H1 (cell line): ENCODE measurements around the gene CXCR4. TPM values are rescaled to one million over a fixed set of nuclear protein-coding genes. Genes with fewer than 3 reads are reported as not detected.

Source experiments
- CTCF ChIA-PET: fragments of 300-600 bp; sonication (Branson Sonifier 250); formaldehyde crosslinking; loops from one replicate; lab custom pipeline; 2021; ENCODE audit not compliant: partially characterized antibody; lab: Charles Lee
- POLR2A ChIA-PET: fragments of 300-600 bp; sonication (Branson Sonifier 250); formaldehyde crosslinking; loops from one replicate; lab custom pipeline; 2021; ENCODE audit warnings: inconsistent platforms; ENCODE audit not compliant: partially characterized antibody; lab: Charles Lee
- DNase-seq, 2 experiments: peaks; one replicate each; pipeline versions ENCODE4 v3.0.0 to v3.0.0-alpha.2; 2010 to 2022; ENCODE audit warnings: low spot score in 2 of 2, low read depth in 1 of 2, mixed read lengths in 1 of 2
- FAIRE-seq: peaks from 2 replicates; lab custom pipeline; 2011; peaks lifted over from hg19 to GRCh38; lab: Jason Lieb, UNC
- H2AFZ ChIP-seq: 2 replicates; pipeline ENCODE4 v1.8.1; 2012; ENCODE audit warnings: low read length, inconsistent platforms
- H2AK5ac ChIP-seq: 2 replicates; pipeline ENCODE4 v1.6.1; 2013; ENCODE audit warnings: low read depth, low read length
- H2BK120ac ChIP-seq: replicated peaks from 2 replicates; pipeline ENCODE3; 2013; ENCODE audit warnings: low read depth, low read length, inconsistent platforms
- H2BK12ac ChIP-seq: 2 replicates; pipeline ENCODE4 v1.6.1; 2013; ENCODE audit warnings: low read depth, low read length
- H2BK15ac ChIP-seq: 2 replicates; pipeline ENCODE4 v1.6.1; 2013; ENCODE audit warnings: low read length
- H2BK20ac ChIP-seq: 2 replicates; pipeline ENCODE4 v1.6.1; 2013; ENCODE audit warnings: low read length
- H2BK5ac ChIP-seq: 2 replicates; pipeline ENCODE4 v1.6.1; 2013; ENCODE audit warnings: low read depth, low read length
- H3K14ac ChIP-seq: 2 replicates; pipeline ENCODE4 v1.6.1; 2013; ENCODE audit warnings: inconsistent platforms; ENCODE audit not compliant: insufficient read length
- H3K18ac ChIP-seq: 2 replicates; pipeline ENCODE4 v1.6.1; 2013; ENCODE audit warnings: low read length; ENCODE audit errors: extremely low read depth
- H3K23ac ChIP-seq: 2 replicates; pipeline ENCODE4 v1.6.1; 2013; ENCODE audit warnings: inconsistent platforms; ENCODE audit not compliant: insufficient read length
- H3K23me2 ChIP-seq: 2 replicates; pipeline ENCODE4 v1.6.1; 2013; ENCODE audit warnings: low read depth, low read length
- H3K27ac ChIP-seq: 2 replicates; pipeline ENCODE4 v1.6.1; 2011; ENCODE audit warnings: low read depth, low read length, inconsistent platforms
- H3K27me3 ChIP-seq, 4 experiments: replicated peaks in 1 of 4; 1 replicate in 1 of 4; 2 replicates in 3 of 4; pipeline versions ENCODE4 v1.6.1 to v1.8.1; 2011 to 2013; ENCODE audit warnings: low read length in 3 of 4, mild to moderate bottlenecking in 3 of 4, inconsistent platforms in 2 of 4, mixed read lengths in 2 of 4, moderate library complexity in 1 of 4; ENCODE audit not compliant: control insufficient read depth in 3 of 4, insufficient read depth in 3 of 4; ENCODE audit errors: extremely low read depth in 1 of 4
- H3K36me3 ChIP-seq, 4 experiments: 2 replicates each; pipeline versions ENCODE4 v1.6.1 to v1.8.1; 2011 to 2013; ENCODE audit warnings: mild to moderate bottlenecking in 4 of 4, low read length in 3 of 4, moderate library complexity in 2 of 4, control low read depth in 1 of 4, inconsistent platforms in 1 of 4; ENCODE audit not compliant: insufficient read depth in 4 of 4, control insufficient read depth in 2 of 4
- H3K4ac ChIP-seq: replicated peaks from 2 replicates; pipeline ENCODE3; 2013; ENCODE audit warnings: low read length, low read depth, mixed read lengths, inconsistent platforms; ENCODE audit not compliant: insufficient read length
- H3K4me1 ChIP-seq, 4 experiments: replicated peaks in 1 of 4; 1 replicate in 1 of 4; 2 replicates in 3 of 4; pipeline versions ENCODE4 v1.6.1 to v1.8.1; 2011 to 2013; ENCODE audit warnings: low read length in 3 of 4, inconsistent platforms in 2 of 4, mixed read lengths in 1 of 4; ENCODE audit not compliant: insufficient read depth in 4 of 4, control insufficient read depth in 3 of 4
- H3K4me2 ChIP-seq, 2 experiments: 2 replicates each; pipeline versions ENCODE4 v1.6.1 to v1.8.1; 2011 to 2013; ENCODE audit warnings: low read depth in 2 of 2, low read length in 2 of 2, control low read depth in 1 of 2, inconsistent platforms in 1 of 2, mild to moderate bottlenecking in 1 of 2; ENCODE audit not compliant: insufficient read depth in 1 of 2
- H3K4me3 ChIP-seq, 4 experiments: fragments of 200-600, 300-600 bp in 1 of 4; sonication (generic), shearing (Covaris generic), sonication (Bioruptor Twin) in 1 of 4; 2 replicates each; pipeline versions ENCODE4 v1.5.1 to v1.8.1; 2011 to 2016; ENCODE audit warnings: low read length in 4 of 4, low read depth in 3 of 4, control low read depth in 2 of 4, inconsistent platforms in 2 of 4, mild to moderate bottlenecking in 2 of 4, mixed read lengths in 1 of 4, moderate library complexity in 1 of 4; ENCODE audit not compliant: insufficient read depth in 2 of 4; ENCODE audit errors: extremely low read depth in 1 of 4
- H3K56ac ChIP-seq: replicated peaks from 2 replicates; pipeline ENCODE3; 2013; ENCODE audit warnings: low read depth, mild to moderate bottlenecking, mixed read lengths, low read length, inconsistent platforms; ENCODE audit not compliant: insufficient read length
- H3K79me1 ChIP-seq: 2 replicates; pipeline ENCODE4 v1.6.1; 2013; ENCODE audit warnings: low read depth, low read length, control low read depth
- H3K79me2 ChIP-seq, 2 experiments: 2 replicates each; pipeline versions ENCODE4 v1.6.1 to v1.8.1; 2012 to 2013; ENCODE audit warnings: low read length in 2 of 2, mild to moderate bottlenecking in 2 of 2, inconsistent platforms in 1 of 2; ENCODE audit not compliant: insufficient read depth in 2 of 2, control insufficient read depth in 1 of 2
- H3K9ac ChIP-seq, 4 experiments: replicated peaks in 1 of 4; 1 replicate in 1 of 4; 2 replicates in 3 of 4; pipeline versions ENCODE4 v1.6.1 to v1.8.1; 2011 to 2013; ENCODE audit warnings: low read depth in 3 of 4, low read length in 3 of 4, control low read depth in 2 of 4, mild to moderate bottlenecking in 2 of 4, moderate library complexity in 2 of 4, inconsistent platforms in 1 of 4; ENCODE audit errors: extremely low read depth in 1 of 4
- H3K9me3 ChIP-seq, 2 experiments: 2 replicates each; pipeline versions ENCODE4 v1.6.1 to v1.8.1; 2012 to 2013; ENCODE audit warnings: mild to moderate bottlenecking in 2 of 2, moderate library complexity in 2 of 2, control low read depth in 1 of 2, inconsistent platforms in 1 of 2, low read depth in 1 of 2, low read length in 1 of 2, mixed read lengths in 1 of 2; ENCODE audit not compliant: insufficient read depth in 2 of 2
- H4K20me1 ChIP-seq, 2 experiments: replicated peaks in 1 of 2; 2 replicates each; pipeline versions ENCODE3 to v1.8.1; 2011 to 2013; ENCODE audit warnings: inconsistent platforms in 2 of 2, low read length in 2 of 2, mild to moderate bottlenecking in 1 of 2; ENCODE audit not compliant: insufficient read depth in 2 of 2, control insufficient read depth in 1 of 2
- H4K5ac ChIP-seq: 2 replicates; pipeline ENCODE4 v1.6.1; 2013; ENCODE audit warnings: low read length, low read depth, mixed read lengths, inconsistent platforms; ENCODE audit not compliant: insufficient read length
- H4K8ac ChIP-seq: 2 replicates; pipeline ENCODE4 v1.8.0; 2013; ENCODE audit warnings: mild to moderate bottlenecking, moderate library complexity, low read length, inconsistent platforms; ENCODE audit not compliant: insufficient read depth; ENCODE audit errors: extremely low read depth
- H4K91ac ChIP-seq: replicated peaks from 2 replicates; pipeline ENCODE3; 2013; ENCODE audit warnings: low read length, mixed read lengths, inconsistent platforms; ENCODE audit not compliant: insufficient read length
- CBX8 ChIP-seq: fragments of 300-800, 300-1000 bp; sonication (generic); IDR thresholded peaks from 2 replicates; pipeline ENCODE4 v1.7.1; 2016; ENCODE audit warnings: low read depth, low read length, borderline replicate concordance
- CREB1 ChIP-seq: IDR thresholded peaks from 2 replicates; pipeline ENCODE4 v1.6.1; 2012; ENCODE audit warnings: inconsistent platforms
- EZH2 ChIP-seq: fragments of 200-600 bp; sonication (generic); IDR thresholded peaks from 2 replicates; pipeline ENCODE4 v1.7.1; 2012; ENCODE audit warnings: low read depth, mild to moderate bottlenecking, moderate library complexity, low read length, inconsistent platforms; ENCODE audit not compliant: severe bottlenecking
- NRF1 ChIP-seq: IDR thresholded peaks from 2 replicates; pipeline ENCODE4 v1.6.1; 2011; ENCODE audit warnings: mild to moderate bottlenecking, low read depth, low read length, improper control_type of control experiment
- WGBS, 2 experiments: shearing (Covaris generic) in 1 of 2; methylation state at CpG; one replicate each; pipeline versions ENCODE4 v1.1.6 to v1.1.7; 2013 to 2015; ENCODE audit warnings: low lambda C conversion rate in 2 of 2, mixed read lengths in 2 of 2, inconsistent platforms in 1 of 2, low coverage in 1 of 2, missing lambda C conversion rate in 1 of 2; ENCODE audit not compliant: insufficient replicate concordance in 2 of 2, insufficient coverage in 1 of 2, insufficient read length in 1 of 2; ENCODE audit errors: extremely low coverage in 1 of 2, missing lambda C conversion rate in 1 of 2; 5-methylcytosine and 5-hydroxymethylcytosine counted together
- polyA plus RNA-seq, 7 experiments: library from polyadenylated mRNA; depleted of rRNA in 3 of 7; stranded (reverse) in 5 of 7; unstranded in 2 of 7; fragments of >200 nt in 5 of 7; fragments of 200-250 nt in 2 of 7; gene quantifications; 1 replicate in 5 of 7; 2 replicates in 1 of 7; 4 replicates in 1 of 7; pipeline versions ENCODE4 v1.2.1 to v1.2.3, GENCODE V29; 2011 to 2013; ENCODE audit warnings: missing spikeins in 2 of 7, mixed read lengths in 2 of 7
- total RNA-seq: library from RNA; stranded (reverse); fragmentation: NEBNext Ultra II Directional; extraction: Animal tissue kit (Norgen Biotek cat#: 25700); gene quantifications from 2 replicates; pipeline ENCODE4 v1.2.1, GENCODE V29; 2021

CXCR4 gene
- total and polyA plus RNA-seq, 2 of the 8 experiments (the other 6 are each of a cell fraction or from before 2014, with no cell fraction given), result 1.8 to 2.8 TPM

- no peak overlapping the region for H2BK15ac ChIP-seq
- H3K4me1 ChIP-seq, result no peaks in the 10 kb centered on the region
- no peak overlapping the region for H3K4me3 ChIP-seq
- H3K27ac ChIP-seq, result no peak overlapping the region
- WGBS, 2 experiments, result 93% methylated on average over 3 of the region's 3 CpGs; no CpG with 5 or more reads in 1 of the 2 experiments
- H4K20me1 ChIP-seq, result no peaks in the 10 kb centered on the region
- no peak overlapping the region for H2BK120ac ChIP-seq
- no peak overlapping the region for H3K4ac ChIP-seq
- H4K91ac ChIP-seq, result no peak overlapping the region
- H3K4me2 ChIP-seq, result no peak overlapping the region
- ChIA-PET POLR2A (no interaction called here), CTCF (no interaction called here)
- H4K8ac ChIP-seq, result no peak overlapping the region
- H3K27me3 ChIP-seq, result no peaks in the 10 kb centered on the region
- H2AFZ ChIP-seq, result no peak overlapping the region
- H2BK12ac ChIP-seq, result no peak overlapping the region
- no peaks in the 10 kb centered on the region for H3K79me2 ChIP-seq
- no peak overlapping the region for H3K23ac ChIP-seq
- no peak overlapping the region for H3K56ac ChIP-seq
- DNase-seq (no peak), FAIRE-seq (no peak)
- TF ChIP-seq EZH2, result no peak
- no peak for TF ChIP-seq CBX8
- TF ChIP-seq NRF1, result no peak
- TF ChIP-seq CREB1, result no peak
- no peak overlapping the region for H2AK5ac ChIP-seq
- no peaks in the 10 kb centered on the region for H3K36me3 ChIP-seq
- H3K9me3 ChIP-seq, result no peaks in the 10 kb centered on the region
- H3K23me2 ChIP-seq, result no peaks in the 10 kb centered on the region
- no peaks in the 10 kb centered on the region for H3K79me1 ChIP-seq
- H3K14ac ChIP-seq, result no peak overlapping the region
- no peak overlapping the region for H4K5ac ChIP-seq
- H3K9ac ChIP-seq, result no peak overlapping the region
- H2BK20ac ChIP-seq, result no peak overlapping the region
- no peak overlapping the region for H3K18ac ChIP-seq
- no peak overlapping the region for H2BK5ac ChIP-seq
Measured at GRCh38 chr2:136104977-136105376, 13.0 kb downstream of the CXCR4 start.
